ENCODE data around the gene CLRN3.

CLRN3 gene

DNA sequence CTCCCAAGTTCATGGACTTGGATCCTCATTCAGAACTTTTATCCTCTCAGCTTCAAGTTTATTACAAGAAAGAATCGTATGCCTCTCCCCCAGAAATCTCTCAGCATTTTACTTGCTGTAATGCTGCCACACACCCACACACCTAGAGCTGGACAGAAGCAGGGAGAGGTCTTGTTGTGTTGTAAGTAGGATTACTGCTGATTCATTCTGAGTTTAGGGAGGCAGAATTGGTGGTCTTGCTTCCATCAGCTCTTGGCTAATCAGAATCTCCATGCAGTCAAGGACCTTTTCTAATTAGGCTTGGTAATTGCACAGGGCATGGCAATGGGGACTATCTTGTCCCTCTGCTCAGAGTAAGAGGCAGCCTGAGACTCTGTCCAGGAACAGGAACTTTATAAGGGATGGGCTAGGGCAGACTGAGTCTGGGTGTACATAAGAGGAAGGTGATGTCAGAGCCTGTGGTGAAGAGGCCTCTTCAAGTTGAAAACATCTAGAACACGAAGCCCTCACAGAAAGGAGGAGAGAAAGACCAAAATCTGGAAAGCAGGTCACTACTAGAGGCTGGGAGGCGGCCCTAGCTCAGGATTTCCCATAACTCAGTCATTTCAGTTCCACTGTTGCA is 7.1 kb upstream of the CLRN3 start:
- no peak for DNase-seq (ENCODE audit: low read depth, low spot score)

DNA sequence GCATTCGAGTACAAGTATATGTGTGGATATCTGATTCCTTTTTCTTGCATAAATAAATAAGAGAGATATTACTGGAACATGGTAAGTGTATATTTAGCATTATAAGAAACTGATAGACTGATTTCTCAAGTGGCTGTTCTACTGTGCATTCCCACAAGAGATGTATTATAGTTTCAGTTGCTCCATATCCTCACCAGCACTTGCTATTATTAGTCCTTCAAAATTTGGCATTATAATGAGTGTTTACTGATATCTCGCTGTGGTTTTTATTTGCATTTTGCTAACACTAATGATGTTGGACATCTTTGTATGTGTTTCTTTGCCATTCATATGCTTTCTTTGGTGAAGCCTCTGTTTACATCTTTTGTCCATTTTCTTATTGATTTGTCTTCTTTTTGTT is 4.4 kb upstream of the CLRN3 start:
- DNase-seq (ENCODE audit: low read depth, low spot score): no peak

- DNase-seq (ENCODE audit: low read depth, low spot score): no peak
Observed at GRCh38 chr10:127896590-127896989, 3.8 kb upstream of the CLRN3 start.

- DNase-seq (ENCODE audit: low read depth, low spot score): no peak
Observed at GRCh38 chr10:127894146-127894545, 1.4 kb upstream of the CLRN3 start.

DNA sequence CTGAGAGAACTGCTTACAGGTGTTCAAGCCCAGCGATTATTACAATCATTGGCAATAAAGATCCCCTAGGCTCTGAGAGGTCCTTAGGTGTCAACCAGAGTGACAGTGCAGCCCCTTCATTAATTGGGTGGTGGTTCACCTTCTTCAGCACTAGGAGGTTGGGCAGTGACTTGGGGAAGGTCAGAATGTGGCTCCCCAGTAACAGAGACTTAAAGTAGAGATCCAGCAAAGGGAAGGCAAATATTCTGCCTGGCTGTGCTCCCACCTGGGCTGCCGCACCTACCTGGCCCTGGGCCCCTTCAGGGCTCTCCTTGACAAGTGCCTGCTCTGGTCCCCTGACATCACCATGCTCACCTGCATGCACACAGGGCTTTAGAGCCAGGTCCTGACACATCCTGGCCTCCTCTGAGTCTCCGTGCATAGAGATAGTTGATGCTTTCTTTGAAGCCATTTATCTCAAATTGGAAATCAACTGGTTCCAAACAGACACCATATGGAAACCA is 1.9 kb downstream of the CLRN3 start:
- no peak for DNase-seq (ENCODE audit: low read depth, low spot score)

GRCh38 chr10:127890216-127890615 is 2.5 kb downstream of the CLRN3 start:
- DNase-seq (ENCODE audit: low read depth, low spot score): no peak

DNA sequence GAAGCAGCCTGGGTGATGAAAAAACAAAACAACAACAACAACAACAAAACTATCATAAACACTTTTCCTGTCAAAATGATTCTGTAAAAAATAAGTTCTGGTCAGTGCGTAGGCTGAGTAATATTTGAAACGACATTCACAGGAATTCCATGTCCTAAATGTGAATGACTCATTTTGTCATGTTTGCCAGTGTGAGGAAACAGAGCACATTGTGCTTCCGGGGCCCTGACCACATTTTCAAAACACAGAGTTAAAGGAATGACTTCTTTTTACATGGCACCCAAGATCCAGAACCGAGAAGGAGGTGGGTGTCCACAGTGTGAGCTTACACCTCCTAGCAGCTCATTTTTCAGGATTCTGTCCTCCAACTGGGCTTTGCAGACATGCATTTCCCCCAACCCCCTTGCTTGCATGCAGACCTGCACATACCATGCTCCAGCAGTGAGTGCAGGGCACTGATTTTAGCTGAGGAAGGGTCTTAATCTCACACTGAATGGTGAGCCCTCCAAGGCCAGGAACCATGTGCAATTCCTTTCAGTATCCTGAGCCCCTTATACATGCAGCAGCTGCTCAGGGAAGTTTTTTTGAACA is 3.0 kb downstream of the CLRN3 start:
- DNase-seq (ENCODE audit: low read depth, low spot score): no peak

GRCh38 chr10:127888521-127889312 is 4.0 kb downstream of the CLRN3 start:
- no peak for DNase-seq (ENCODE audit: low read depth, low spot score)

DNA sequence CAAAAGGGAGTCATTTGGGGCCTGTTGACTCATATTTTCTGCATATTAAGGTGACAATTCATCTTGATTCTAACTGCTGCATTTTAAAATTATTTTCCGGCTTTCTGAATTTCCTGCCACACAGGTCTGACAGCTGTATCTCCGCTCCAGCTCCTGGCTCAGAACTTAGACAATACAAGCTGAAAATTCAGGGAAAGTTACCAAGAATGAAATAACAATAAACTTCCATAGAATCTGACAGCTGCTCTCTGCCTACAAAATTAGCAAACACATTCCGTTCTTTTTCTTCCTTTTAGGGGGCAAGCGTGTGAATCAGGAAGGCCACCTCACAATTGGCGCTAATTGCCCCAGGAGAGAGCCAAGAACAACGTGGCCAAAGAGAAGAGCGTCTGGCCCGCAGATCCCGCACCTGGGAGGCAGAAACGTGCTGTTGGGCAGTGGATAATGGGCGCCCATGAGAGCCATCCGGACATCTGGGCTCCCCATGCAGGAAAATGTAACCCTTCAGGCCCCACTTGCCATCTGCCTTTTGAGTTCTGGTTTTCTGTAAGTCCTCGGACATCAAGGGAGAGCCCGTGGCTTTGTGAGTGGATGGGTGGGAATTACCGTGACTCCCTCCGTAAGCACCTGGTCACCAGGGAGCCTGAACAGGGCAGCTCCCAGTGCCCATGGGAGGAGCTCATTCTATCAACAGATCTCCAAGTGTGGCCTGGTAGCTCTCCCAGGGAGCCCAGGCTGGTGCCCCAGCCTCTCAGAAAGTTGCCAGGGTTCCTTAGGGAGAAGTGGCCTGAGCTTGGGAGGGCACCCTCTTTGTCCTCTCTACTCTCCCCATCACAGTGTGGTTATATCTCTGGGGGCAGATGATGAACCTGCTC is 5.0 kb downstream of the CLRN3 start:
- no peak for DNase-seq (ENCODE audit: low read depth, low spot score)

DNA sequence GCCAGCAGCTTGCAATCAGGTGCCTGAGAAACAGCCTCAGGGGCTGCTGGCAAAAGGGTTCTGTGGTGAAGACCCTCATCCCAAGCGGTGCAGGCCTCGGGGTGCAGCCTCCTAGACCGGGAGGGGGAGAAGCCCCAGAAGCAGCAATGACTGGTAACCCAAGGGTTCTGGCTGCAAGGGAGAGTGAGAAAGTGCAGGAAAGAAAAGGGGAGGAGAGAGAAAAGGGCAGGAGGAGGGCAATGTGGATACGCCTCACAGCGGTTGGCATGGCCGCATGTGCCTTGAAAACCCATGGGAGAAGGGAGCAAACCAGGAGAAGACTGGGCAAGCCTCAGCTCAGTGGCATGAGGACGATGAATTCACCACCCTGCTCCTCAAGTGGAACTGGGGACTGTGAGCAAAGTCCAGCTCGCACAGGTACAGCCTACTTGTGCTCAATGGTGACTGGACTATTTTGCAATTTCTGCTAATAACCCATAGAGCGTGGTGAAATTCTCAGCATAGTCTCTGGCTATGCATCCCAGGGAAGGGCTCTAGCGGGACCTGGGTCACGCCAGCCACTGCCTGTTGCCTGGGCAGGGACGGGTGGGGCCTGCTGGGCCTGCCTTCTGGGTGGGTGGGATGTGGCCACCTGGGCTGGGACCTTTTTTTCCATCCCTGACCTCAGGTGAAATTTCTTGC is 6.2 kb downstream of the CLRN3 start:
- DNase-seq (ENCODE audit: low read depth, low spot score): no peak

- no peak for DNase-seq (ENCODE audit: low read depth, low spot score)
Observed at GRCh38 chr10:127884501-127884900, 8.2 kb downstream of the CLRN3 start.

- DNase-seq (ENCODE audit: low read depth, low spot score): no peak
Observed at GRCh38 chr10:127883516-127883915, 9.2 kb downstream of the CLRN3 start.

- DNase-seq (ENCODE audit: low read depth, low spot score): no peak
Observed at GRCh38 chr10:127882801-127883459, 9.8 kb downstream of the CLRN3 start.

GRCh38 chr10:127882391-127882790 is 10.3 kb downstream of the CLRN3 start:
- DNase-seq (ENCODE audit: low read depth, low spot score): no peak

DNA sequence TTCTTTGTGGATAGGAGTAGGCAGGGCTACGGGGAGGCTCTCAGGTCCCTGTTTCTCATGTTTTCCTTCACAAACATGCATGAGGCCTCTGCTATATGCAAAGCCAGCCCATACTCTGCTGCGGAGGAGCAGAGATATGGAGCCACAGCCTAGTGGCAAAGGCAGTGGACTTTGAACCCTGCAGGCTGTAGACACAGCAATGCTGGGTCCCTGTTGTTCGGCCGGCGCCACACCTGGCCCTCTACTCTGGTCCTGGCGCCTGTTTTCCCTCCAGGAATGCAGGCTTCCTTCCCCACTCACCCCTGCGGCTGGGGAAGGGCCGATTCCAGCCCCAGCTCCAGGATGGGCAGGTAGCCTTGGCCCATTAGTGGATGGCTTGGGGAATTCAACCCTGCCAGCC is 11.5 kb downstream of the CLRN3 start:
- DNase-seq (ENCODE audit: low read depth, low spot score): no peak

GRCh38 chr10:127880557-127880956 is 12.2 kb downstream of the CLRN3 start:
- no peak for DNase-seq (ENCODE audit: low read depth, low spot score)

DNA sequence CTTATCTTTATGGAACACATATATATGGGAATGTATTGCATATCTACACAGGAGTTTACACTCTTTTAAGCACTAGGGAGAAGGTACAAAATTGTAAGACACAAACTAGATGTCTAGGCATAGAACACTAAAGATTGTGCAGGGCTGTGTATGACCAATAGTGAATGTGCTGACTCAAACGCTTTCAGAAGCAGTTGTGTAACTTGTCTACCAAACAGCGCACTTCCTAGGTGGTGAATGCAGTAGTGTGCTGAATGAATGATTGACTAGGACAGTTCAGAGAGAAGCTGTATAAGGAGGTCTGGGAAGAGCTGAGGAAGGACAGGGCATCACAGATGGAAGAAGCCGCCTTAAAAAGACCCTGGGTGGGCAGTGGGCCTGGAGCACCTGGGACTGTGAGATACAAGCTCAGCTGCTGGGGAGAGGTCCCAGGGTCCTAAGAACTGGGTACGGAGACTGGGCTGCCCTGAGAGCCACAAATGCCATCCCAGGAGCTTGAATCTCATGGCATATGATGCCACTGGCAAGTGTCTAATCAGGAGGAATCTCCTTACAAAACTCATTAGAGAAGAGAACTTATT is 14.2 kb downstream of the CLRN3 start:
- no peak for DNase-seq (ENCODE audit: low read depth, low spot score)

DNA sequence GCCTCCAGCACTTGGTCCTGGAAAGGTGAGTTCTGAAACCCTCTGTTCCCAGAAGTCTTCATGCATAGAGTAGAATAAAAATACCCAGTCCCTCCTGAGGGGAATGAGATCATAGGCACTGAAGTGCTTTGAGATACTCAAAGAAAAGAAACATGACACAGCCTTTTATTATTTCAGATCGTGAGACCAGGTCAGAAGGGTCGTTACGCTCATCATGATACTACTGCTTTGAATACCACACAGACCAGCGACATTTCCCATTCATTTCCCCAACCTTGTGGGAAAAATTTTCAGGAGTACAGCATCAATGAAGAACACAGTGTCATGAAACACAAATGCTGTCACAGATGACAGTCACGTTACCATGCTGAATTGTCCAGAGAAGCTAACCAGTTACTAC is 15.0 kb downstream of the CLRN3 start:
- DNase-seq (ENCODE audit: low read depth, low spot score): no peak

GRCh38 chr10:127877116-127877515 is 15.6 kb downstream of the CLRN3 start:
- DNase-seq (ENCODE audit: low read depth, low spot score): no peak

DNA sequence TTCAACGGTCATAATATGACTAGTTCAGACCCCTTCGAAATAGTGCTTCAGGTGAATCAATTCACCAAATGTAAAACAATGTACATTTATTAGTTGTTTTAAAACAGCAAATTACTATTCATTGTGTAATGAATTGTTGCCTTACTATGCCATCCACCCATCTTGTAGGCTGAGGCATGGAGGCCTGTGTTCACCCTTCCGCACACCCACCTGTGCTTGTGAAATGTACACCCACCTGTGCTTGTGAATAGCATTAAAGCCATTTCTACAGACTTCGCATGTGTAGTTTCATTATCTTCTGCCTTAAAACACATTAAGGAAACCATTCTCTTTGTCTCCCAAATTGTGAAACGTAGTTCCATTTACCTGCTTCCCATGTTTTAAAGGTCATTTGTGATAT is 16.8 kb downstream of the CLRN3 start:
- DNase-seq (ENCODE audit: low read depth, low spot score): no peak

- DNase-seq (ENCODE audit: low read depth, low spot score): no peak
Observed at GRCh38 chr10:127875449-127875765, 17.3 kb downstream of the CLRN3 start.
